GM11168 (cell line): Measurements from ENCODE around the gene ATP5IF1.

ENCODE experiments used
- in situ Hi-C: fragments of 300-500 bp; cut with MboI; formaldehyde crosslinking; loops from one replicate; pipeline ENCODE4 v1.12.0; 2022; ENCODE audit warnings: low sequenced_read_pairs; ENCODE audit not compliant: unreplicated experiment

Gene ATP5IF1

DNA sequence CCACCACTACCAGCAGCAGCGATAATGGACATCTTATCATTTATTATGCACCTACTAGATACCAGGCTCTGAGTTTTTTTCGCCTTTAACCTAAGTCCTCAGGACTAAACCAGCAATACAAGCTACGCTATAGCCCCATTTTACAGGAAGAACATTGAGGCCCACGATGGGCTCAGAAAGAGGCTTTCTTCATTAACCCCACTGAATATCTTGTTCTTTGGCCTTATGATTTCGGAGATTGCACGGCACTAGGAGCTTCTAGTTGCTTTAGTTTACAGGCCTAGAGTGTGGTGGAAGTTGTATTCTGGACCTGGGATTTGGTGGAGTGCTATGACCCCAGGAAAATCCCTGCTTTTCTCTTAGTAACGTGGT is 24.9 kb downstream of the ATP5IF1 start:
- in situ Hi-C loops, result no loop called here

DNA sequence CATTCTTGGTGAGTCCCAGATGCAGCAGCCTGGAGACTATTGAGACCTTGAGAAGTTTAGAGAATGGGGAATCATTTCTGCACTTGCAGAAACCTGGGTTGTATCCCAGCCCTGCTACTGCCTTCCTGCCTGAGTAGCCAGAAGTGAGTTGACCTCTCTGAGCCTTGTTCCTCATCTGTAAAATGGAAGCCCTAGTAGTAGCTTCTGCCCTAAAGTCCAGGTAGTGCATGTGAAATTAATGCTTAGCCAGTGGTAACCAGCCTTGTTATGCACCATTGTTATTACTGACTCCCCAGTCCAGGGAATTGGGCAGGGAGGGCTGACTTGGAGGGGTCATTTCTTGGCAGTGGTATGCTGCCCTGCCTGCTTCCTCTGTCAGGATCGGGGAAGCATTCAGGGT is 29.0 kb downstream of the ATP5IF1 start:
- in situ Hi-C loops, result no loop called here

DNA sequence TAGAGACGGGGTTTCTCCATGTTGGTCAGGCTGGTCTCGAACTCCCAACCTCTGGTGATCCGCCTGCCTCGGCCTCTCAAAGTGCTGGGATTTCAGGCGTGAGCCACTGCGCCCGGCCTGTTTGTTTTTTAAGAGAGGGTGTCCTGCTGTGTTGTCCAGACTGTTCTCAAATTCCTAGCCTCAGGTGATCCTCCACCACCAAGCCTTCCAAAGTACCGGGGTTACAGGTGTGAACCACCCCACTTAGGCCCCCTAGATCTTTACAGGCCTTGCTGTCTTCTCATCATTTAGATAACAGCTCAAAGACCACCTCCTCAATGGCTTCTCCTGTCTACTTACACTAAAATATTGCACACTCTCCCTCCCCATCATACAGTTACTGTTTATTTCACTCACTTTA is 29.7 kb downstream of the ATP5IF1 start:
- in situ Hi-C loops, result no loop called here

DNA sequence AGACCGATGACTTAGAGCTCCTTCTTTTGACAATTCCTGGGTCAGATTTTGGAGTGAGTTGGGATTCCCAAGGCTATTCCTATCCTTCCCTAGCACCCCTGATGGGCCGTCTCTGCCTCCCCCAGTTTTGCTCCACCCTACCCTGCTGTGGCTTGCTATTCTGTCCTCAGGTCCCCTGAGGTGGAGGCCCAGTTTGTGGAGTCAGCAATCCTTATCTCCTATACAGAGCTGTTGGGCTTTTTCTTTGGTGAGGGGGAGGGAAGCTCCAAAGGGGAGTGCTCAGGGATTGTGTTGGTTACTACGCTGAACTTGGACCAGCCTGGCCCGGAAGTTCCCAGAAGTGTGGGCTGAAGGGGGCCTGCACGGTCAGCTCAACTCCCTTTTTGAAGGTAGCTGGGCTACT is 31.0 kb downstream of the ATP5IF1 start:
- in situ Hi-C loops, result no loop called here

DNA sequence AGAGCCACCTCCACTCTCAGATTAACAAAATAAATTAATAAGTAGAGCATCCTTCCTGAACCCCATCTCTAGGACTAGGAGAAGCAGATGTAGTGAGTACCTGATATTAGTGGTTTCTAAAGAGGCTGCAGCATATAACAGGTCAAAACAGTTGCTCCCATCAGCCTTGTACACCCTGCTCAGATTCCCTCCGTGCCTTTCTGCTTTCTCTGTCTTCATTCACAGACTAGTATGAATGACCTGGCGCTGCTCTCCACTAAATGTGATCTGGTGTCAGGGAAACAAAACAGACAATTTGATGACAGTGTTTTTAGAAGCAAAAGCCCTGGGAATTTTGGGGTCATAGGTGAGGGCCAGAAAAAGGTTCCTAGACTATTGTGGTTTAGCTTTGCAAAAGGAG is 31.7 kb downstream of the ATP5IF1 start:
- in situ Hi-C loops, result no loop called here

DNA sequence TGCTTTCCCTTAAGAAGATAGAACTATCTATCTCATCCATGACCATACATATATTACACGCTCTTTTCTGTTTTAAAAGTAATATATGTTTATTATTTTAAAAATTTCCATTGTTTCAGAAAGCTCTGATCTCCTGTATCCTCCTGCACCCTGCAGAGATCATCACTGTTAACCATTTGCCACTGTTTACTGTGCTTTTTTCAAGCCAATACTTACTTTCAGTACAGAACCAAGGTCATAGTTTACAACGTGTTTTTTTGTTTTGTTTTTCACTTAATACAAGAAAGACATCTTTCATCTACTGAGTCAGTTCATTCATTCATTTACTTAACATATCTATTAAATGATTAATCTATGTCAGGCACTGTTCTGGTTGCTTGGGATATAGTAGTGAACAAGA is 33.6 kb downstream of the ATP5IF1 start:
- in situ Hi-C loops, result no loop called here

DNA sequence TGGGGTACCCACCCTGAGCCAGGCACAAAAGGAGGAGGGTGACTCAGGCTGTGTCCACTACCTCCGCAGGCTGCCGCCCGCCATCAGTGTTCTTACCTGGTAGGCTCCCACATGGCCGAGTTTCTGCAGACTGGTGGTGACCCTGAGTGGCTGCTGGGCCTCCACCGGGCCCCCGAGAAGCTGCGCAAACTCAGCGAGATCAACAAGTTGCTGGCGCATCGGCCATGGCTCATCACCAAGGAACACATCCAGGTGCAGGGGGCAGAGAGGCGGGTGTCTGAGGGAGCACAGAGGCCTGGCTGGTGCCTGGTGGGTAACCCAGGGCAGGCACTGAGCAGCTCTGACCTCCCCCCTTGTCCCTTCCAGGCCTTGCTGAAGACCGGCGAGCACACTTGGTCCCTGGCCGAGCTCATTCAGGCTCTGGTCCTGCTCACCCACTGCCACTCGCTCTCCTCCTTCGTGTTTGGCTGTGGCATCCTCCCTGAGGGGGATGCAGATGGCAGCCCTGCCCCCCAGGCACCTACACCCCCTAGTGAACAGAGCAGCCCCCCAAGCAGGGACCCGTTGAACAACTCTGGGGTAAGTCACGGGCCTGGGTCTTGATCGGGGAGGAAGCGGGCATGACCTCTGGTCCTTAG is 36.4 kb downstream of the ATP5IF1 start:
- in situ Hi-C loops, result no loop called here

DNA sequence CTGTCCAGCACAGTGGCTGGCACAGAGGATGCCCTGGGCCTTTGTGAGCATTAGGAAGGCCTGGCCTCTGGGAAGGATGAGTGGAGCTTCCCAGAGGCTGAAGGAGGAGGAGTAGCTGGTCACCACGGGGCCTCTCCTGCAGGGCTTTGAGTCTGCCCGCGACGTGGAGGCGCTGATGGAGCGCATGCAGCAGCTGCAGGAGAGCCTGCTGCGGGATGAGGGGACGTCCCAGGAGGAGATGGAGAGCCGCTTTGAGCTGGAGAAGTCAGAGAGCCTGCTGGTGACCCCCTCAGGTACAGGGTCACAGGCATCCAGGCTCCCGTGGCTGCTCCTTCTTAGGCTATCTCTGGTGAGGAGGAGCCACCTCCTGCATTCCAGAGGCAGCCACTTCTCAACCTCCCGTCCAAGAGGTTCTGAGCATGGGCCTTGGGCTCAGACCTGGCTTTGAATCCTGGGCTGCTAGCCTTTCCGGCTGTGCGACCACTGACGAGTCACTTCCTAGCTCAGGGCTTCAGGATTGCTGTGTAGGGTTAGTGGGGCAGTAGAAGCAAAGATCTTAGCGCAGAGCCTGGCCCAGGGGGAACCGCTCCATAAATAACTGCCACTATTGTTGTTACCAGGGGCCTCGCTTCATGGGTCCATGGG is 37.4 kb downstream of the ATP5IF1 start:
- in situ Hi-C loops, result no loop called here

DNA sequence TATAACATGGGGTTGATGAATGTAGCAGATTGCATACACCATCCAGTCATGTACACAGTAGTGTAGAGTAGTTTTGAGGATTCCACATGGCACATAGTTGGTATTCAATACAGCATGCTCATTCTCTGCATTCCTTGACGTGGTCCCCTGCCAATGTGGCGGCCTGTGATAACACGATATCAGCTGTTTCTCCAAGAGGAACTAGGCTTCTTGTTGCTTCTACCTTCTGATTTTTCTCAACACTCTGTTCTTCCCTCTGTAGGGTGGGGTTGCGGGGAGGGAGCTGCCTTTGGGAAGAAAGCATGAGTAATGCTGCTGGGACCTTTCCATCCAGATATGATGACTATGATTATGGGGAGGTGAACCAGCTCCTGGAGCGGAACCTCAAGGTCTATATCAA is 42.8 kb downstream of the ATP5IF1 start:
- in situ Hi-C loops, result no loop called here

DNA sequence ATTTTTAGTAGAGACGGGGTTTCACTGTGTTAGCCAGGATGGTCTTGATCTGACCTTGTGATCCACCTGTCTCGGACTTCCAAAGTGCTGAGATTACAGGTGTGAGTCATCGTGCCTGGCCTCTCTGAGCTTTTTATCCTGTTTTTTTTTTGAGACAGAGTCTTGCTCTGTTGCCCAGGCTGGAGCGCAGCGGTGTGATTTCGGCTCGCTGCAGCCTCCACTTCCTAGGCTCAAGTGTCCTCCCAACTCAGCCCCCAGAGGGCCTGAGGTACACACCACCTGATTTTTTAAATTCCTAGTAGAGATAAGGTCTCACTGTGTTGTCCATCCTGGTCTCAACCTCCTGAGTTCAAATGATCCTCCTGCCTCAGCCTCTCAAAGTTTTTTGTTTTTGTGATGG is 43.8 kb downstream of the ATP5IF1 start:
- in situ Hi-C loops, result no loop called here

DNA sequence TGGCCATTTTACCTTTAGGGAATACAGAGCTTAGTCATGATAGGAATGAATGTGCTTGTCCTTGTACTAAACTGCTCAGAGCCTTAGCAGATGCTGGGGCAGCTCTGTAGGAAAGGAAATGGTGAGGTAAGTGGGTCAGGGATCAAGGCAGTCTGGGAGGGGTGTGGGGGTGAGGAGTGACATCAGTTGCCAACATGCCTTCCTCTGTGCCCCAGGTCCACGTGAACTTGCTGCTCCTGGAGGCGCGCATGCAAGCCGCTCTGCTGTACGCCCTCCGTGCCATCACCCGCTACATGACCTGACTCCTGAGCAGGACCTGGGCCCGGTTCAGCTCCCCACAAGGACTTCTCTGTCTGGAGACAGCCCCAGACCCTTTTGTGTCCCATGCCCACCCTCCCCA is 44.6 kb downstream of the ATP5IF1 start:
- in situ Hi-C loops, result no loop called here

DNA sequence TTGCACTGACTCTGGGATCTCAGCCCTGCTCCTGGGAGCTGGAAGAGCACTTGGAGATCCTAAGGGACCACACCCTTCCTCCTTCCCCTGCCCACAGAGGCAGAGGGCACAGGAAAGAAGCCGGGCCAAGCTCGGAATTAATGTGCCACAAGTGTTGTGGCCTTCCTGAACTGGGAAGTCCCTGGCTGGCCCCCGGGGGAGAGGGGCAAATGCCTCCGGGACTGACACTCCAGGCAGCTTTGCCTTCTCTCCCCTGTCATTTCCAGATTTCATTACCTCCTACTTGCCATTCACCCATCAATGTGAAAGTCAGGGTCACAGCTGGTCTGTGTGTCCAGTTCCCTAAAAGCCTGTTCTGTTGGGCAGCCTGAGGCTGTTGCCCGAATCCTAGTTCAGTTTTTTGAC is 45.1 kb downstream of the ATP5IF1 start:
- in situ Hi-C loops, result no loop called here

DNA sequence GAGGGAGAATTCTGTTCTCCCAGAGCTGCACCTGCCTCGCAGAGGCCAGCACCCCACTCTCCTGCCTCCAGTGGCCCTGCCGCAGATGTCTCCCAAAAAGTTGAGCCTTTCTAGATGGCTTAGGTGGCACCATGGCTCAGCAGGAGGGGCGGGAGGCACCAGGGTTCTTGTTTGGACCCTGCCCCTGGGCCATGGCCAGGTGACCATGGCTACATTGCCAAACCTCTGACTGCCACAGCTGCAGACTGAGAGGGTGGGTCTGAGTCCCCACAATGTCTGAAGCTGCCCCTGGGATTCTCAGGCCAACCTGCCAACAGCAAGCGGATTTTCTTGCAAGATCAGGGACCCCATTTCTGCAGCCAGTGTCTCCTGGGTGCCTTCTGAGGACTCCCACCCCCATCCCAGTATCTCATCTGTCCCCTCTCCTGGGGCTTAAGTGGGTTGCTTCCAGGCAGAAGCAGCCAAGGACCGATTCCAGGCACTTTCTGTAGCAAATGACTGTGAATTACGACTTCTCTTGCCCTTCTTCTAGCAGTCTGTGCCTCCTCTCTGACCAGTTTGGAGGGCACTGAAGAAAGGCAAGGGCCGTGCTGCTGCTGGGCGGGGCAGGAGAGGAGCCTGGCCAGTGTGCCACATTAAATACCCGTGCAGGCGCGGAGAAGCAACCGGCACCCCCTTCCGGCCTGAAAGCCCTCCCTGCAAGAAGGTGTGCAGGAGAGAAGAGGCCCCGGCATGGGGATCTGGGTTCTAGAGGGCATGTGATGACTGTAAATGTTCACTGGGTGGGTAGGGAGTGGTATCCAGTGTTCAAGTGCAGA is 45.9 kb downstream of the ATP5IF1 start:
- in situ Hi-C loops, result no loop called here

DNA sequence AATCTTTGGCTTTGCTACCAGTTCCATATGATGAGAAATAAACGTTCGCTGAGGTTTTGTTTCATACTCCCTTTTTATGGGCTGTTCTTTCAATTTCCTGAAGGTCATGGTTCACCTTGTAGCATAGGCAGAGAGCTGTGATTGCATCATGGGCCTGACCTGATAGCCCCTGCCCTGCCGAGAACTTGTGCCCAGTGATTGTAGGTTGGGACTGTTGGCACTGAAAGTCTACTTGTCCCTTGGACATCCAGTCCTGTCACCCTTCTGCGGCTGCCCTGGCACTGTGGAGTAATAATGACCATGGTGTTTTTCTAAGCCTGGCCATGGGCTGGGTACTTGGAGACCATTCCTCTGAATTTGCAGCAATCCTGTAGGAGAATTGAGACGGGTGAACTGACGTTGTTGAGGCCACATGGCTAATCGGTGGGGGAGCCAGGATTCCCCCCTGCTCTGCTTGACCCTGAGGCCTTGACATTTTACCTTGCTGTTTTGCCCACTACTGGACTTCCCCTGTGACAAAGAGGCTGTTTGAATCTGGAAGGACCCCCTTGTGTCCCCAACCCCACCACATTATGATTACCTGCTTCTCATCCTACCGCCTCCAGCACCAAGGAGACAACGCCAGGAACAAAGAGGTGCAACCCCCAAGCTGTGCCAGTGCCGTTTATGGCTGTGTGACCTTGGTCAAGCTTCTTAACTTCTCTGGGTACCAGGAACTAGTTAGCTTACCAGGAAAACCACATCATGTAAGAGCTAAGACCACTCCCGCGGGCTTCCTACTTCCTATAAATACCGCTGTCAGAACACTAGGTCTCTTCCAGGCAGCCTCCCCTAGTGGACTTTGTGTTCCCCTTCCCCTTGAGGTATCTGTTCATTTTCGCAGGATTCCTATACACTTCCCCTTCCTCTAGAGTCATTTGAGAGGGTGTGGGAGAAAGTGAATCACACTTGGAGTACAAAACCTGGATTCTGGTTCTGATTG is 46.8 kb downstream of the ATP5IF1 start:
- in situ Hi-C loops, result no loop called here

DNA sequence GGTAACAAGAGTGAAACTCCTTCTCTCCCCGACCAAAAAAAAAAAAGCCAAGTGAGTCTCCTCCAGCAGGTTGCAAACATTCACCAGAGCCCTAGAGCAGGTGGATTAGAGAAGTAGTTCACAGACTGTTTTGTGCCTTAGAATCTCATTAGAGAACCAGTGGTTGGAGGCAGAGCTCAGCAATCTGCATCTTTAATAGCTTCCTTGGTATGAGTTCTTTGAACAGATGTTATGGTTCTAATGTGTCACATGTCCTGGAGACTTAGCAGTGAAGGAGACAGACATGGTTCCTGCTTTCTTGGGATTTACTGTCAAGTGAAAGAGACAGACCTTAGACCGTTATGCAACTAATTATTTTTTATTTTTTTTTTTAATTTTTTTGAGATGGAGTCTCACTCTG is 50.2 kb downstream of the ATP5IF1 start:
- in situ Hi-C loops, result no loop called here
